RCC 7860 (cell line): Measurements from ENCODE around the gene MCTS1.
"Not testable (repeated sequence)": the region's sequence is repeated elsewhere in the genome, so short reads cannot be mapped to it uniquely, and the experiment has no call there.

ENCODE experiments used
- DNase-seq: peaks from one replicate; pipeline ENCODE4 v3.0.0-alpha.2; 2015; ENCODE audit warnings: low spot score
- FAIRE-seq: peaks from 2 replicates; lab custom pipeline; 2012; peaks lifted over from hg19 to GRCh38; lab: Jason Lieb, UNC

MCTS1 gene, protein sequence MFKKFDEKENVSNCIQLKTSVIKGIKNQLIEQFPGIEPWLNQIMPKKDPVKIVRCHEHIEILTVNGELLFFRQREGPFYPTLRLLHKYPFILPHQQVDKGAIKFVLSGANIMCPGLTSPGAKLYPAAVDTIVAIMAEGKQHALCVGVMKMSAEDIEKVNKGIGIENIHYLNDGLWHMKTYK

DNA sequence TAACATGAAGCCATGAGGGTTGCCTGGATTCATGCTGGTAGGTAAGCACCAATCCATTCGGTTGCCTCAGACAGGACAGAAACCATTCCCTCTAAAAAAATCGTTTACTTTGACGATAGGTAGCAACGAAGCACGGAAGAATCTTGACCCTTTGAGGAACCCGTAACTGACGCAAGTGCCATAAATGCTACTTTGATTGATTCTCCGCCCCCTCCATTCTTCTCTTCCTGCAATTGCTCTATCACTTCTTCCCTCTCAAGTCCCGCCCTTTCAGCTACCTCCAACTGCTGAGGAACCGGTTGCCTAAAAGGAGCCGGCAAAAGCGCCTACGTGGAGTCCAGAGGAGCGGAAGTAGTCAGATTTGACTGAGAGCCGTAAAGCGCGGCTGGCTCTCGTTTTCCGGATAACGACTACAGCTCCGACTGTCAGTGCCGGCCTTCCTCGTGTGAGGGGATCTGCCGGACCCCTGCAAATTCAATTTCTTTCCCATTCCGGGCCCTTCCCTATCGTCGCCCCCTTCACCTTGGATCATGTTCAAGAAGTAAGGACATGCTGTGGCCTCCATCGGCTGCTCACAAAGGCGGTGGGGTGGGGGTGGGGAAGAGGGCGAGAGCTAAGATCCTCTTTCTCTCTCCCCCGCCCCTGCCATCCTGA, at the start of gene MCTS1:
Gene MCTS1 (plus strand): TSS at position 395 of the 654 bp plus-strand sequence. CDS start 136 bp downstream, at position 531.
- FAIRE-seq (peak; percentile 92), DNase-seq (peak; percentile 92)

GRCh38 chrX:120556251-120556650, 47.6 kb upstream of the MCTS1 start:
- no peak for FAIRE-seq

DNA sequence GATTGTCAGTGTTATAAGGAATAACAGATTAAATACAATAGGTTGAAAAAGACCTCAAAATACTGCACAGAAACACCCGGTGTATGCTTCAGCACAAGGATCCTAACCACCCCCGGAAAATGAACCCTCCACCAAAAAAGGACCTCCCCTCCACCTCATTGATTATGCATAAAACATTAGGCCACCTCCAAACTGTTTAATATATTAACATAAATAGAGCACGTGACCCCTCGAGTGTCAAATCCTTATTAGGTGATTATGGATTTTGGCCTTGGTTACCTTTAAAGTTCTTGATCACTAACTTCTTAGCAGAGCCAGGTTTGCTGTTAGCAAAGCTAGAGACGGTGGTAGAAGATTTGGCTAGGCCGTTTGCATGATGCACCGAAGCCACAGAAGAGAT, 44.1 kb upstream of the MCTS1 start:
- DNase-seq (no peak), FAIRE-seq (no peak)

More at GRCh38 chrX:120556251-120556650, 47.6 kb upstream of the MCTS1 start:
- no peak for DNase-seq

DNA sequence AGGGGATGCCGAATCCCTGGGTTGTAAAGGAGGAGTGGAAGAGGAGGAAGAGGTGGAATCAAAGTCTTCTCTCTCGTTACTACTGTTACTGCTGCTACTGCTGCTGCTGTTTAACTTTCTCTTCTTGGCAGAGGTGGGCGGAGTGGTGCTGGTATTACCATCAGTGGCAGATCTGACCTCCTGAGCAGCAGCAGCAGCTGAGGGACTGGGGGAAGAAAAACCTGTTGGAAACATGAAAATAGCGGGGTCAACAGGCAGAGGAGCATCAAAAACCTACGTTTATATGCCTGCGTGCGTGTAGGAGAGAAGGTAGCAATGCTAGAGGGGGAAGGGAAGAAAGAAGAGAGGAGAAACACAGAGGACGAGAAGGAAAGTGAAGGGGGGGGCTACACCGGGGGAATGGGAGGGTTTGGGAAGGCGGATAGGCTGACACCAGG, 43.5 kb upstream of the MCTS1 start:
- FAIRE-seq (no peak), DNase-seq (no peak)

DNA sequence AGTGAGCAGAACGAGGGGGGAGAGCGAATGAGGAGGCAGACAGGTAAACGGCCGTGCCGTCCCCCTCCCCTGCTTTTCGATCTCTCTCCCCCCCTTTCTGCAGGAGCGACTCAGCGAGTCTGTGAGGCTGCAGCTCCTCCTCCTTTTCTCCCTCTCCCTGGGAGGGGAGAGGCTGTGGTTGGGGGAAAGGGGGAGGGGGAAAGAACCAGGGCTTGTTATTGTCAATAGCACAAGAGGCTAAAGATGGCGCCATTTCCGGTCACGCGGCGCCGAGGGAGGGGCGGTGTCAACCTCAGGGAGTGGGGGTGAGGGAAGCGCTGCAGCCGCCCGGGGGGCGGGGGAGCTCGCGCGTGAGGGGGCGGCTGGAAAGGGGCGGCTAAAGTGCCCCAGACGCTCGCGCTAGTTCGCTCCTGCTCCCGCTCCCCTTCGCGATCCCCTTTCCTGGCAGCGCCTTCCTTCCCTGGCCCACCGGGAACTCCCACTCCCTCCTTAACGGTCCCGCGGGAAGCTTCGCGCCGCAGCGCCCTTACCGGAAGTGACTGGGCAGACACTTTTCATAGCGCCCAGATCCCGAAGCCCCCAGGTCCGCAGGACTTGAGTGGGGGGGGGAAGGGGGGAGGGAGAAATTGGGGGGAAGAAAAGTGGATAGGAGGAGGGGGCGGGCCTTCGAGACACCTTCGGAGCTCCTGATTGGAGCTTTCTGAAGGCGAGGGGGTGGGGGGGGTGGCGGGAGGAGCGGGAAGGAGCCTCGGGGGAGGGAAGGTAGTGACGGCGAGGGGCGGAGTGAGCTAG, 42.9 kb upstream of the MCTS1 start, which contains the start of gene CUL4B:
Gene CUL4B (minus strand): TSS at position 121 of the 792 bp plus-strand sequence. CDS start 324 bp downstream, outside the sequence.
- peak; percentile 72 for DNase-seq
- FAIRE-seq: peak; percentile 33

- no peak for DNase-seq
- no peak for FAIRE-seq
Measured at GRCh38 chrX:120561634-120562568, 42.0 kb upstream of the MCTS1 start.

- DNase-seq (no peak), FAIRE-seq (no peak)
Measured at GRCh38 chrX:120562569-120562926, 41.4 kb upstream of the MCTS1 start.

DNA sequence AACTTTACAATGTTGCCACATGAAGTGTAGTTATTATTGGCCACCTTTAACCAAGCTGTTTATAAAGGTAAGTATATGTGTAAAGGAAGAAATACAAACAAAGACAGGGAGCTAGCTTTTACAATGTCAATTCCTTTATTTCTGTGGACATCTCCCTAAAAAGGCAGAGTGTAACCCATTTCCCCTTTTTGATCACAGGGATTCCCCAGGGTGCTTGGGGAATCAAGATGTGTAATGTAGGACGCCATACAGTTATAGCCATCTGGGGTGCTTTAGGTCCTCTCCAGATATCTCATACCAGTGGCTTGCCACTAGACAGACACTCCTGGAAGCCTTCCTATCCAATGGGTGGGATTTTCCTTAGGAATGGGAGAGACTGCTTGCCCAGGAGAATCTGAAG, 39.0 kb upstream of the MCTS1 start:
- DNase-seq: no peak
- no peak for FAIRE-seq

DNA sequence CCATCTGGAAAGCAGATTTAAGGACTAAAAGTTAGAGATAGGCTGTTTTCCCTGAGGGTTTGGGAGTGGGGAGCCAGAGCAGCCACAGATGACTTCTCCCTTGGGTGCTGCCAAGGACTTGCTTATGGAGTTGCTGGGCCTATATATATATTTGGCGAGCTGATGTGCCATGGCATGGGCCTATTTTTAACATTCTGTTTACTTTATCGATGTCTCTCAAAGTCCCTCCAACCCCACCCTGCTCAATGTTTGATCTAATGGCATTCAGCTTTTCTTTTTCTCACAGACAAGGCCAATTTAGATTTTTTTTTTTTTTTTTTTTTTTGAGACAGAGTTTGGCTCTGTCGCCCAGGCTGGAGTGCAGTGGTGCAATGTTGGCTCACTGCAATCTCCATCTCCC, 37.1 kb upstream of the MCTS1 start:
- DNase-seq (no peak), FAIRE-seq (no peak)

- no peak for FAIRE-seq
- DNase-seq: no peak
Measured at GRCh38 chrX:120568035-120568434, 35.9 kb upstream of the MCTS1 start.

DNA sequence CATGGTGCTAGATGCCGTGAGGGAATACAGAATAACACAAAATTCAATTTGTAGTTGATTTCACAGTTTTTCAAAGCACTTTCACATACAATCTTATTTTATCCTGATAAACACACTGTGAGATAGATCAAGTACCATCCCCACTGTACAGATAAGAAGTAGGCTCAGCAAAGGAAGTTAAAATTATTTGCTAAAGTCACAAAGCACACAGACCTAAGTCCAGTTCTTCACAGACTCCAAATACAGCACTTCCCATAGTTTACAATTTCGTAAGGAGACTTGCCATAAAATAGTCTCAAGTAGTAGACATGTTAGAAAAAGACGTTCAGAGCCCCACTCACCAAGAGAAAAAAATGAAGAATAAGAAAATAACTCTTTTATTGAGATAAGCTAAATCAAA, 35.3 kb upstream of the MCTS1 start:
- DNase-seq: no peak
- FAIRE-seq: no peak

DNA sequence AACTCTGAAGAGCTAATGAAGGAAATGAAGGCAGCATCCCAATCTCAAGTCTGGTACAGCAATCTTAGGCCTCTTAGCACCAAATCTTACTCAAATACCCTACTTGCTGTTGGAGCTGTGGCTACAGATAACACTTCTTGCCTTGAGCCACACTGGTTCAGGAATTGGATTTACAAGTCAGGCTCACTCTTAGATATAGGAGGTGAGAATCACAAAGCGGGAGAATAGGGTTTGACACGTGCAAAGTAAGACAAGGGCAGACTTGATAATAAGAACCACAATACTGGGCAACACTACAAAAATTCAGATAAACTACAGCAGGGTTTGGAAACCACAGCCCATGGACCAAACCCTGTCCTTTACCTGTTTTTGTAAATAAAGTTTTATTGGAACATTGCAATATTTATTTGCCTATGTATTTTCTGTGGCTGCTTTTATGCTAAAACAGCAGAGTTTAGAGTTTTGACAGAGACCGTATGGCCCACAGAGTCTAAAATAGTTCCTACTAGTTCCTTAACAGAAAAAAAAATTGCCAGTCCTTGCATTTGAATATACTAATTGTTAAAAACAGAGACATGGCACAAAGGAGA, 33.8 kb upstream of the MCTS1 start:
- no peak for DNase-seq
- FAIRE-seq: no peak

DNA sequence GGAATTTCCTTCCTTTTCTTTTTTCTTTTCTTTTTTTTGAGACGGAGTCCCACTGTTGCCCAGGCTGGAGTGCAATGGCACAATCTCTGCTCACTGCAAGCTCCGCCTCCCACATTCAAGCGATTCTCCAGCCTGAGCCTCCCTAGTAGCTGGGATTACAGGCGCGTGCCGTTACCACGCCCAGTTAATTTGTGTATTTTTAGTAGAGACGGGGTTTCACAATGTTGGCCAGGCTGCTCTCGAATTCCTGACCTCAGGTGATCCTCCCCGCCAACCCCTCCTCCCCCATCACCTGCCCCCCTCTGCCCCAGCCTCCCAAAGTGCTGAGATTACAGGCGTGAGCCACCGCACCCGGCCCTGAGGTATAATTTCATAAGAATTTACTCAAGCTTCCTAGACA, 30.1 kb upstream of the MCTS1 start:
- not testable (repeated sequence) for FAIRE-seq

GRCh38 chrX:120575379-120576114, 28.4 kb upstream of the MCTS1 start:
- no peak for DNase-seq
- FAIRE-seq: no peak

More for the DNA sequence above, 30.1 kb upstream of the MCTS1 start:
- not testable (repeated sequence) for DNase-seq

DNA sequence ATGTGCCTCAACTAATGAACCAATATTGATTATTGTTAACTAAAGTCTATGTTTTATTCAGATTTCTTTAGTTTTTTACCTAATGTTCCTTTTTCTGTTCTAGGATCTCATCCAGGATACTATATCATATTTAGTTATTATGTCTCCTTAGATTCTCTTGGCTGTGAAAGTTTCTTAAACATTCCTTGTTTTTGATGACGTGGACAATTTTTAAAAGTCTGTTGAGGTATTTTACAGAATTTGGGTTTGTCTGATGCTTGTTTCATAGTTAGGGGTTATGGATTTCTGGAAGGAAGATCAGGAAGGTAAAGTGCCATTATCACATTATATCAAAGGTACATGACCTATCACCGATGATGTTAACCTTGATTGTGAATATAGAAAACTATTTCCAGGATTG, 18.2 kb upstream of the MCTS1 start:
- DNase-seq (no peak), FAIRE-seq (no peak)

- DNase-seq: peak; percentile 23
- FAIRE-seq: no peak
Measured at GRCh38 chrX:120604361-120604782, 471 bp downstream of the MCTS1 start.

- FAIRE-seq (no peak), DNase-seq (no peak)
Measured at GRCh38 chrX:120612086-120612485, 8.2 kb downstream of the MCTS1 start.

GRCh38 chrX:120614816-120615215, 10.9 kb downstream of the MCTS1 start:
- FAIRE-seq: no peak
- DNase-seq: no peak

DNA sequence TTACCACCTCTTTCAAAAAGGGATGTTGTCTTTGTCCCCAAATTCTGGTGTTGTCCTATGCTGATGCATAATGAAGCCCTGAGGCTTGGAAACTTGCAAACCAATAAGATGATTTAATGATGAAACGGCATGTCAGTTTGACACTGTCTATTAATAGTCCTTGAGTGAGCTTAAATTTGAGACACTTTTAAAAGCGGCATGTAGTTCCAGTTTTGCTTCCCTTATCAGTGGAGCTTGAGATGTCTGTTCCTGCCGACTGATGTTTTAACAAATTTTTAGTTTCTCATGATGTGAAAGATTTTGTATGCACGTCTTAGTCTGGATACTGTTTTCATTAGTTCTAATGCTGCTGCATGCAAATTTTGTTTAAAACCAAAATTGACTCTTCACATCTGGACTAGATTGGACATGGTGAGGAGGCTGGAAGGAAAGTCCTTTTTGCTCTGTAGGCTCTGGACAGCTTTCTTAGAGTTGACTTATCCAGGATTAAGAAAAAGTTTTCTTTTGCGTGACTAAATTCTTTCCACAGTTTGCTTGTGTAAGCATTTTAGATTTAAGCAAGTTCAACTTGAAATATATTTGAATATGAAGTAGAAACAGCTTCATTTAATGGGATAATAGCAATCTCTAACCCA, 14.2 kb downstream of the MCTS1 start:
- DNase-seq (no peak), FAIRE-seq (no peak)
